Memory B cell (primary cell): ENCODE measurements around the gene DLGAP3.

ENCODE experiments used
- ATAC-seq: fragments of 150-1000 bp; cut with Tn5 transposase; 2 replicates; pipeline ENCODE4 v1.10.0; 2021; ENCODE audit warnings: low read depth, mild to moderate bottlenecking, moderate library complexity
- DNase-seq, 2 donors: peaks; one replicate each; pipeline ENCODE4 v3.0.0; 2022; ENCODE audit warnings: low spot score in 2 of 2
- H3K27ac Mint-ChIP-seq: one replicate; pipeline ENCODE4 v1.8.0; 2022; ENCODE audit warnings: mild to moderate bottlenecking, moderate library complexity, mixed read lengths
- H3K27me3 Mint-ChIP-seq: one replicate; pipeline ENCODE4 v1.8.0; 2022; ENCODE audit warnings: mixed read lengths
- H3K36me3 Mint-ChIP-seq: one replicate; pipeline ENCODE4 v1.8.0; 2022; ENCODE audit warnings: mild to moderate bottlenecking, mixed read lengths
- H3K4me1 Mint-ChIP-seq: one replicate; pipeline ENCODE4 v1.8.0; 2022; ENCODE audit warnings: mixed read lengths
- H3K4me3 Mint-ChIP-seq: one replicate; pipeline ENCODE4 v1.8.0; 2022; ENCODE audit warnings: mild to moderate bottlenecking, moderate library complexity, mixed read lengths
- H3K9me3 Mint-ChIP-seq: one replicate; pipeline ENCODE4 v1.8.0; 2022; ENCODE audit warnings: mixed read lengths

The DLGAP3 gene

GRCh38 chr1:34905098-34905459 is 24.4 kb downstream of the DLGAP3 start:
- Mint-ChIP-seq H3K4me1 (peaks cover 4% of the 10 kb centered on the region), H3K27ac (no peak overlapping the region), H3K4me3 (no peak overlapping the region), H3K27me3 (peaks cover 15% of the 10 kb centered on the region), H3K9me3 (no peaks in the 10 kb centered on the region), H3K36me3 (peaks cover 2% of the 10 kb centered on the region)
- ATAC-seq (no peak), DNase-seq (no peak)

GRCh38 chr1:34904236-34905097 is 25.0 kb downstream of the DLGAP3 start:
- Mint-ChIP-seq H3K27me3 (peaks cover 15% of the 10 kb centered on the region), H3K36me3 (peaks cover 2% of the 10 kb centered on the region), H3K4me1 (peaks cover 4% of the 10 kb centered on the region), H3K27ac (no peak overlapping the region), H3K4me3 (no peak overlapping the region), H3K9me3 (no peaks in the 10 kb centered on the region)
- ATAC-seq (no peak), DNase-seq (no peak)

GRCh38 chr1:34901919-34902318 is 27.5 kb downstream of the DLGAP3 start:
- peaks cover 2% of the 10 kb centered on the region for H3K4me1 Mint-ChIP-seq
- ATAC-seq, result no peak
- DNase-seq, result no peak
- no peak overlapping the region for H3K27ac Mint-ChIP-seq
- peaks cover under 1% of the 10 kb centered on the region for H3K36me3 Mint-ChIP-seq
- H3K9me3 Mint-ChIP-seq, result no peaks in the 10 kb centered on the region
- peaks cover 12% of the 10 kb centered on the region for H3K27me3 Mint-ChIP-seq
- H3K4me3 Mint-ChIP-seq, result no peak overlapping the region

GRCh38 chr1:34900775-34901502 is 28.5 kb downstream of the DLGAP3 start:
- H3K36me3 Mint-ChIP-seq, result no peaks in the 10 kb centered on the region
- H3K4me3 Mint-ChIP-seq, result no peak overlapping the region
- H3K9me3 Mint-ChIP-seq, result no peaks in the 10 kb centered on the region
- peaks cover 12% of the 10 kb centered on the region for H3K27me3 Mint-ChIP-seq
- no peak overlapping the region for H3K27ac Mint-ChIP-seq
- no peak for ATAC-seq
- DNase-seq, result no peak
- H3K4me1 Mint-ChIP-seq, result peaks cover 2% of the 10 kb centered on the region

GRCh38 chr1:34899906-34900305 is 29.5 kb downstream of the DLGAP3 start:
- H3K4me3 Mint-ChIP-seq, result no peak overlapping the region
- no peaks in the 10 kb centered on the region for H3K9me3 Mint-ChIP-seq
- DNase-seq (no peak), ATAC-seq (no peak)
- H3K27ac Mint-ChIP-seq, result no peak overlapping the region
- no peaks in the 10 kb centered on the region for H3K36me3 Mint-ChIP-seq
- H3K27me3 Mint-ChIP-seq, result peaks cover 12% of the 10 kb centered on the region
- peaks cover 2% of the 10 kb centered on the region for H3K4me1 Mint-ChIP-seq

GRCh38 chr1:34899471-34899870 is 30.0 kb downstream of the DLGAP3 start:
- no peak overlapping the region for H3K27ac Mint-ChIP-seq
- no peak for DNase-seq
- H3K9me3 Mint-ChIP-seq, result no peaks in the 10 kb centered on the region
- H3K4me1 Mint-ChIP-seq, result peaks cover 2% of the 10 kb centered on the region
- H3K4me3 Mint-ChIP-seq, result no peak overlapping the region
- H3K27me3 Mint-ChIP-seq, result peaks cover 12% of the 10 kb centered on the region
- H3K36me3 Mint-ChIP-seq, result no peaks in the 10 kb centered on the region
- no peak for ATAC-seq

- no peaks in the 10 kb centered on the region for H3K9me3 Mint-ChIP-seq
- peaks cover 2% of the 10 kb centered on the region for H3K4me1 Mint-ChIP-seq
- no peak for DNase-seq
- no peak overlapping the region for H3K27ac Mint-ChIP-seq
- H3K4me3 Mint-ChIP-seq, result no peak overlapping the region
- ATAC-seq, result no peak
- H3K36me3 Mint-ChIP-seq, result peaks cover 2% of the 10 kb centered on the region
- peaks cover 12% of the 10 kb centered on the region for H3K27me3 Mint-ChIP-seq
These were observed 31.1 kb downstream of the DLGAP3 start for GRCh38 chr1:34898330-34898761.

GRCh38 chr1:34896612-34897011 is 32.8 kb downstream of the DLGAP3 start:
- Mint-ChIP-seq H3K4me1 (peaks cover 2% of the 10 kb centered on the region), H3K36me3 (peaks cover 7% of the 10 kb centered on the region), H3K9me3 (peaks cover 6% of the 10 kb centered on the region), H3K4me3 (no peak overlapping the region), H3K27me3 (peaks cover 7% of the 10 kb centered on the region), H3K27ac (no peak overlapping the region)
- ATAC-seq (no peak), DNase-seq (no peak)

GRCh38 chr1:34889705-34890104 is 39.7 kb downstream of the DLGAP3 start:
- Mint-ChIP-seq H3K4me3 (no peak overlapping the region), H3K4me1 (peaks cover 4% of the 10 kb centered on the region), H3K27me3 (peaks cover 15% of the 10 kb centered on the region), H3K9me3 (peaks cover 7% of the 10 kb centered on the region), H3K36me3 (peaks cover 8% of the 10 kb centered on the region), H3K27ac (no peak overlapping the region)
- no peak for DNase-seq
- no peak for ATAC-seq

- H3K27ac Mint-ChIP-seq, result no peak overlapping the region
- H3K36me3 Mint-ChIP-seq, result peaks cover 6% of the 10 kb centered on the region
- H3K27me3 Mint-ChIP-seq, result peaks cover 17% of the 10 kb centered on the region
- peaks cover 4% of the 10 kb centered on the region for H3K4me1 Mint-ChIP-seq
- H3K9me3 Mint-ChIP-seq, result peaks cover 7% of the 10 kb centered on the region
- no peak overlapping the region for H3K4me3 Mint-ChIP-seq
- DNase-seq (no peak), ATAC-seq (no peak)
These were observed 41.9 kb downstream of the DLGAP3 start for GRCh38 chr1:34887593-34887992.

- H3K27me3 Mint-ChIP-seq, result peaks cover 19% of the 10 kb centered on the region
- H3K27ac Mint-ChIP-seq, result no peak overlapping the region
- H3K9me3 Mint-ChIP-seq, result no peaks in the 10 kb centered on the region
- ATAC-seq (peak; percentile 71), DNase-seq (peak; percentile 19 to 25)
- H3K4me3 Mint-ChIP-seq, result peak overlapping the region; percentile 80
- peaks cover 4% of the 10 kb centered on the region for H3K4me1 Mint-ChIP-seq
- peaks cover 1% of the 10 kb centered on the region for H3K36me3 Mint-ChIP-seq
These were observed 43.8 kb downstream of the DLGAP3 start for GRCh38 chr1:34885405-34886247.

- H3K9me3 Mint-ChIP-seq, result no peaks in the 10 kb centered on the region
- H3K4me1 Mint-ChIP-seq, result peaks cover 4% of the 10 kb centered on the region
- no peak overlapping the region for H3K27ac Mint-ChIP-seq
- H3K36me3 Mint-ChIP-seq, result peaks cover 1% of the 10 kb centered on the region
- peak overlapping the region; percentile 80 for H3K4me3 Mint-ChIP-seq
- peak; percentile 36 for ATAC-seq
- DNase-seq, result no peak
- peaks cover 19% of the 10 kb centered on the region for H3K27me3 Mint-ChIP-seq
These were observed 44.5 kb downstream of the DLGAP3 start for GRCh38 chr1:34884961-34885360.

GRCh38 chr1:34884536-34884935 is 44.9 kb downstream of the DLGAP3 start:
- Mint-ChIP-seq H3K36me3 (peaks cover under 1% of the 10 kb centered on the region), H3K4me1 (peaks cover 4% of the 10 kb centered on the region), H3K9me3 (no peaks in the 10 kb centered on the region), H3K4me3 (peak overlapping the region; percentile 80), H3K27me3 (peaks cover 19% of the 10 kb centered on the region), H3K27ac (no peak overlapping the region)
- DNase-seq (no peak), ATAC-seq (no peak)

GRCh38 chr1:34879230-34879629 is 50.2 kb downstream of the DLGAP3 start:
- H3K27ac Mint-ChIP-seq, result no peak overlapping the region
- H3K9me3 Mint-ChIP-seq, result no peaks in the 10 kb centered on the region
- H3K36me3 Mint-ChIP-seq, result peaks cover 6% of the 10 kb centered on the region
- no peak for ATAC-seq
- no peak overlapping the region for H3K4me3 Mint-ChIP-seq
- no peak for DNase-seq
- H3K27me3 Mint-ChIP-seq, result peaks cover 6% of the 10 kb centered on the region
- H3K4me1 Mint-ChIP-seq, result no peaks in the 10 kb centered on the region
